ENCODE measurements around the gene DNAH12. TPM values are rescaled to one million over a fixed set of nuclear protein-coding genes. Genes with fewer than 3 reads are reported as not detected.

Gene DNAH12
- total and polyA plus RNA-seq, 2 of the 13 experiments (the other 11 are each of a cell fraction or from before 2014, with no cell fraction given), result 0.11 TPM

- TF ChIP-seq HMG20B (CRISPR knock-in tag; conservative IDR thresholded peaks at IDR 0.05) (0 out of 2 replicates have a peak, but pooled peaks have one; percentile 30), HNF4G (IDR thresholded peaks at IDR 0.05; ENCODE audit: borderline replicate concordance, low read depth, low read length) (peak; percentile 49; the same call in 1 of the 2 replicates), HNF4G (CRISPR knock-in tag; IDR thresholded peaks at IDR 0.05; ENCODE audit: borderline replicate concordance, low read depth) (no peak), CREM (IDR thresholded peaks at IDR 0.05) (0 out of 2 replicates have a peak, but pooled peaks have one; percentile 44), CREM (CRISPR knock-in tag; IDR thresholded peaks at IDR 0.05) (no peak), AHDC1 (CRISPR knock-in tag; IDR thresholded peaks at IDR 0.05; ENCODE audit: borderline replicate concordance) (peak; percentile 85), NR2F2 (IDR thresholded peaks at IDR 0.05; ENCODE audit: borderline replicate concordance, low read depth) (peak; percentile 62), PHF21A (CRISPR knock-in tag; IDR thresholded peaks at IDR 0.05) (peak; percentile 69; the same call in 1 of the 2 replicates), RCOR2 (CRISPR knock-in tag; IDR thresholded peaks at IDR 0.05) (0 out of 2 replicates have a peak, but pooled peaks have one; percentile 39), TEAD3 (CRISPR knock-in tag; optimal IDR thresholded peaks at IDR 0.05; ENCODE audit: borderline replicate concordance) (peak; percentile 45), ATF2 (CRISPR knock-in tag; IDR thresholded peaks at IDR 0.05) (peak; percentile 68; the same call in 1 of the 2 replicates), RARA (CRISPR knock-in tag; IDR thresholded peaks at IDR 0.05) (peak; percentile 80), ARID5B (CRISPR knock-in tag; IDR thresholded peaks at IDR 0.05) (peak; percentile 89), THRA (CRISPR knock-in tag; IDR thresholded peaks at IDR 0.05; ENCODE audit: borderline replicate concordance) (peak; percentile 53; the same call in 1 of the 2 replicates), GABPB1 (CRISPR knock-in tag; IDR thresholded peaks at IDR 0.05) (0 out of 2 replicates have a peak, but pooled peaks have one; percentile 19), HMG20A (CRISPR knock-in tag; IDR thresholded peaks at IDR 0.05; ENCODE audit: borderline replicate concordance) (peak; percentile 62; the same call in 1 of the 2 replicates), GLMP (CRISPR knock-in tag; IDR thresholded peaks at IDR 0.05; ENCODE audit: borderline replicate concordance) (no peak)
Observed at GRCh38 chr3:57385498-57385897, 158.6 kb downstream of the DNAH12 start (continued).

Measured in HepG2 (cell line).